OCI-LY1 (cell line): Measurements from ENCODE around the gene MRPS18C.
"Not testable (repeated sequence)": the region's sequence is repeated elsewhere in the genome, so short reads cannot be mapped to it uniquely, and the experiment has no call there.

Source experiments
- H2AFZ ChIP-seq: fragments of 200-600 bp; sonication (generic), shearing (Covaris generic); 2 replicates; pipeline ENCODE4 v1.6.0; 2014; ENCODE audit warnings: antibody characterized with exemption, mild to moderate bottlenecking, low read length
- H3F3A ChIP-seq: fragments of 200-600 bp; sonication (generic), shearing (Covaris generic); 2 replicates; pipeline ENCODE4 v1.6.0; 2014; ENCODE audit warnings: mild to moderate bottlenecking, antibody characterized with exemption, low read length, moderate library complexity; ENCODE audit not compliant: insufficient read depth
- H3K27ac ChIP-seq: fragments of 200-600 bp; sonication (generic); 2 replicates; pipeline ENCODE4 v1.5.1; 2014; ENCODE audit warnings: low read length, mixed run types, mild to moderate bottlenecking, low read depth; ENCODE audit not compliant: poor library complexity, severe bottlenecking
- H3K27me3 ChIP-seq: fragments of 200-600 bp; sonication (generic); 2 replicates; pipeline ENCODE4 v1.6.0; 2014; ENCODE audit warnings: antibody characterized with exemption, mild to moderate bottlenecking, low read length, moderate library complexity; ENCODE audit not compliant: insufficient read depth
- H3K36me3 ChIP-seq: fragments of 200-600 bp; sonication (generic); 2 replicates; pipeline ENCODE4 v1.6.1; 2014; ENCODE audit warnings: mild to moderate bottlenecking, antibody characterized with exemption, low read length, moderate library complexity, mixed read lengths; ENCODE audit not compliant: insufficient read depth
- H3K4me1 ChIP-seq: fragments of 200-600 bp; sonication (generic); 2 replicates; pipeline ENCODE4 v1.5.1; 2014; ENCODE audit warnings: mild to moderate bottlenecking, low read length, moderate library complexity; ENCODE audit not compliant: insufficient read depth, severe bottlenecking
- H3K4me2 ChIP-seq: fragments of 200-600 bp; sonication (generic), shearing (Covaris generic); 2 replicates; pipeline ENCODE4 v1.6.1; 2014; ENCODE audit warnings: low read length
- H3K4me3 ChIP-seq: fragments of 200-600 bp; sonication (generic); 2 replicates; pipeline ENCODE4 v1.5.1; 2014; ENCODE audit warnings: low read length, low read depth, mild to moderate bottlenecking, mixed read lengths; ENCODE audit not compliant: poor library complexity, severe bottlenecking
- H3K79me2 ChIP-seq: fragments of 200-600 bp; shearing (Covaris generic); 2 replicates; pipeline ENCODE4 v1.6.1; 2016; ENCODE audit warnings: mixed run types, low read length, mixed read lengths; ENCODE audit not compliant: insufficient read depth
- H3K9ac ChIP-seq: fragments of 200-600 bp; sonication (generic), shearing (Covaris generic); 2 replicates; pipeline ENCODE4 v1.6.1; 2014; ENCODE audit warnings: mild to moderate bottlenecking, low read length, mixed read lengths
- H3K9me2 ChIP-seq: fragments of 200-600 bp; sonication (generic), shearing (Covaris generic); 2 replicates; pipeline ENCODE4 v1.6.1; 2014; ENCODE audit warnings: low read depth, mild to moderate bottlenecking, low read length, mixed read lengths
- H3K9me3 ChIP-seq: fragments of 200-600 bp; shearing (Covaris generic); 2 replicates; pipeline ENCODE4 v1.6.1; 2014; ENCODE audit warnings: low read length, mixed read lengths
- H4K20me1 ChIP-seq: fragments of 200-600 bp; sonication (generic), shearing (Covaris generic); 2 replicates; pipeline ENCODE4 v1.6.0; 2016; ENCODE audit warnings: mild to moderate bottlenecking, low read length; ENCODE audit not compliant: insufficient read depth
- EZH2 ChIP-seq: fragments of 200-600 bp; sonication (generic), shearing (Covaris generic); IDR thresholded peaks from 2 replicates; pipeline ENCODE4 v1.8.0; 2017; ENCODE audit warnings: borderline replicate concordance, mixed run types, mild to moderate bottlenecking, antibody characterized with exemption, low read length, moderate library complexity, mixed read lengths
- TF ChIP-seq, protein P1 (sequence below): fragments of 200-600 bp; sonication (generic), shearing (Covaris generic); IDR thresholded peaks from 2 replicates; pipeline ENCODE4 v1.5.1; 2017; ENCODE audit warnings: mild to moderate bottlenecking, antibody characterized with exemption, low read length, moderate library complexity, mixed read lengths

Gene MRPS18C

DNA sequence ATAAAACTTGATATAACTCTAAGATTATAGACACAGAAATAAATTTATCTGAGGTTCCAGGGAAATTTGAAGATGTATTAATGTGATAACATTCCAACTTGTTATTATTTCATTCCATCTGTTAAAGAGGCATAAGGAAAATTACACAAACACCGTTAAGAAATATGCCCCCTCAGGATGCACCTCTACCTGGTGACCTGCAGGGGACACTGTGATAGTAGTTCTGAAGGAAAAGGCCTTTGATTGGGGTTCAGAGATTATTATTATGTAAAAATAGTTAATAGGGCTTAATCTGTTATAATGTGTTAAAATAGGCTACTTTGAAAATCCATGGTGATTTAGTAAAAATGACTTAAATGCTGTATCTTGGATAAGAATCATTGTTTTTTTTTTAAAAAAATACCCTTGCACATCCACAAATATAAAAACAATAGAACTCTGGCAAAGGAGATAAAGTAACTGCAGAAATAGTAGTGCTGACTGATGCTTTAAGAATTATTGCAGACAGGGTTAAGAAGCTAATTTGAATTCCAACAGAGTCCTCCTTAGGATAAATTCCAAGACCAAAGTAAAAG is 35.1 kb downstream of the MRPS18C start:
- Histone ChIP-seq H3K9me2 (no peaks in the 10 kb centered on the region), H3K79me2 (no peaks in the 10 kb centered on the region), H3K9me3 (no peaks in the 10 kb centered on the region), H2AFZ (no peak overlapping the region), H3K4me1 (no peaks in the 10 kb centered on the region), H3K27ac (no peak overlapping the region), H4K20me1 (no peaks in the 10 kb centered on the region), H3K9ac (no peak overlapping the region), H3K27me3 (no peaks in the 10 kb centered on the region), H3K4me3 (no peak overlapping the region), H3K4me2 (no peak overlapping the region), H3K36me3 (no peaks in the 10 kb centered on the region), H3F3A (0 out of 2 replicates have a peak, but pooled peaks cover 3% of the 10 kb centered on the region)
- no peak for TF ChIP-seq EZH2
- TF ChIP-seq, protein P1, sequence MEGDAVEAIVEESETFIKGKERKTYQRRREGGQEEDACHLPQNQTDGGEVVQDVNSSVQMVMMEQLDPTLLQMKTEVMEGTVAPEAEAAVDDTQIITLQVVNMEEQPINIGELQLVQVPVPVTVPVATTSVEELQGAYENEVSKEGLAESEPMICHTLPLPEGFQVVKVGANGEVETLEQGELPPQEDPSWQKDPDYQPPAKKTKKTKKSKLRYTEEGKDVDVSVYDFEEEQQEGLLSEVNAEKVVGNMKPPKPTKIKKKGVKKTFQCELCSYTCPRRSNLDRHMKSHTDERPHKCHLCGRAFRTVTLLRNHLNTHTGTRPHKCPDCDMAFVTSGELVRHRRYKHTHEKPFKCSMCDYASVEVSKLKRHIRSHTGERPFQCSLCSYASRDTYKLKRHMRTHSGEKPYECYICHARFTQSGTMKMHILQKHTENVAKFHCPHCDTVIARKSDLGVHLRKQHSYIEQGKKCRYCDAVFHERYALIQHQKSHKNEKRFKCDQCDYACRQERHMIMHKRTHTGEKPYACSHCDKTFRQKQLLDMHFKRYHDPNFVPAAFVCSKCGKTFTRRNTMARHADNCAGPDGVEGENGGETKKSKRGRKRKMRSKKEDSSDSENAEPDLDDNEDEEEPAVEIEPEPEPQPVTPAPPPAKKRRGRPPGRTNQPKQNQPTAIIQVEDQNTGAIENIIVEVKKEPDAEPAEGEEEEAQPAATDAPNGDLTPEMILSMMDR: peak; percentile 92

DNA sequence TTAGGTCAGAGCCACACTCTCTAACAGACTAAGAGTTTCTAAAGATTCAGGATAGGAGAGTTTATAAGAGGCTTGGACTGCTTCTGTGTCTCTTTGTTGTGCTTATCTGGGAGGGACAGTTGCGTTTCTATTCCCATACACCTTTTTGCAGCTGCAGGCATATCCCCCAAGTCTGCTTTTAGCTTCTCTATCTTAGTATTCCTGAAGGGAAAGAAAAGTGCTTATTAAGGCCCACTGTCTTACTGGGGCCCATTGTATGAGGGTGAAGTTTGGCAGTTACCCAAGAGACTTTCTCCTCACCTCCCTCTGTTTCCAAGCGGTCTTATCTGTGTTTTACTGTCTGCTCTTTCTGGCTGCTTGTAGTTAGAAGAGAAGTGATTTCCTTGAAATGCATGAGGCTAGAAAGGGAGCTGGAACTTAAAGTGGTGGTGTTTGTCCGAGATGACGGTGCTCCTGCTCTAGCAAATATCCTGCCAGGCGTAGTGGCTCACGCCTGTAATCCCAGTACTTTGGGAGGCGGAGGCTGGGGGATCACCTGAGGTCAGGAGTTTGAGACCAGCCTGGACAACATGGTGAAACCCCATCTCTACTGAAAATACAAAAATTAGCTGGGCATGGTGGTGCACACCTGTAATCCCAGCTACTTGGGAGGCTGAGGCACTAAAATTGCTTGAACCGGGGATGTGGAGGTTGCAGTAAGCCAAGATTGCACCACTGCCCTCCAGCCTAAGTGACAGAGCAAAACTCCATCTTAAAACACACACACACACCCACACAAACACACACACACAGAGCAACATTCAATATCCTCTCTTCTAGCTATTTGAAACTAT is 40.4 kb downstream of the MRPS18C start:
- H3K27me3 ChIP-seq, H3K79me2 ChIP-seq, H3K9me2 ChIP-seq, H3K4me3 ChIP-seq, H3K4me1 ChIP-seq, H3K9me3 ChIP-seq, H4K20me1 ChIP-seq, H3K4me2 ChIP-seq, H3F3A ChIP-seq, H2AFZ ChIP-seq, H3K36me3 ChIP-seq, H3K9ac ChIP-seq, H3K27ac ChIP-seq: not testable (repeated sequence)

DNA sequence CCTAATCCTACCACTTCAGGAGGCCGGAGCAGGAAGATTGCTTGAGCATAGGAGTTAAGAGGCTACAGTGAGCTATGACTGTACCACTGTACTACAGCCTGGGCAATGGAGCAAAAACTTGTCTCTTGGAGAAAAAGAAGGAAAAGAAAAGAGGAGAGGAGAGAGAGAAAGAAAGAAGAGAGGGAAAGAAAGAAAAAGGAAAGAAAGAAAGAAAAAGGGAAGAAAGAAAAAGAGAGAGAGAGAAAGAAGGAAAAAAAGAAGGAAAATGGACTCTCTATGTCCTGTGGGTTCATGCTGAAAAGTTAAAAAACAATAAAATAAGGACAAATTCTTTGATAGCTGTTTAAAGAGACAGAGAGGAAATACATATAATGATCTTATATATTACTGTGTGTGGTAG is 42.3 kb downstream of the MRPS18C start:
- Histone ChIP-seq H3K9me2 (no peaks in the 10 kb centered on the region), H3K27me3 (no peaks in the 10 kb centered on the region)

DNA sequence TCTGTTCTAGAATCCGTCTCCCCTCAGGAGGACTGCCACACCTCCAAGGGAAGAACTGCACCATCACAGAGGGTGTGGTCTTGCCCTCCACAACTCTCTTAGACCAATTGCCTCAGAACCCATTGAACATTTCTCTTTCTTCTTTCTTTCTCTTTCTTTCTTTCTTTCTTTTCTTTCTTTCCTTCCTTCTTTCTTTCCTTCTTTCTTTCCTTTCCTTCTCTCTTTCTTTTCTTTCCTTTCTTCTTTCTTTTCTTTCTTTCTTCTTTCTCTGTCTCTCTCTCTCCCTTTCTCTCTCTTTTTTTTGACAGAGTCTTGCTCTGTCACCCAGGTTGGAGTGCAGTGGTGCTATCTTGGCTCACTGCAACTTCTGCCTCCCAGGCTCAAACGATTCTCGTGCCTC is 45.8 kb downstream of the MRPS18C start:
- H3K36me3 ChIP-seq, H3F3A ChIP-seq, H3K79me2 ChIP-seq, H3K9ac ChIP-seq, H3K9me3 ChIP-seq, H3K4me1 ChIP-seq, H3K27me3 ChIP-seq, H3K4me3 ChIP-seq, H2AFZ ChIP-seq, H4K20me1 ChIP-seq, H3K4me2 ChIP-seq, H3K27ac ChIP-seq, H3K9me2 ChIP-seq: not testable (repeated sequence)

More for the DNA sequence above, 42.3 kb downstream of the MRPS18C start:
- H2AFZ ChIP-seq: no peak overlapping the region
- H3K36me3 ChIP-seq: no peaks in the 10 kb centered on the region
- no peaks in the 10 kb centered on the region for H4K20me1 ChIP-seq
- H3K4me3 ChIP-seq: no peak overlapping the region
- no peak overlapping the region for H3K27ac ChIP-seq
- H3K9ac ChIP-seq: no peak overlapping the region
- no peaks in the 10 kb centered on the region for H3F3A ChIP-seq
- H3K79me2 ChIP-seq: no peaks in the 10 kb centered on the region
- no peak overlapping the region for H3K4me2 ChIP-seq
- no peaks in the 10 kb centered on the region for H3K4me1 ChIP-seq
- no peak for TF ChIP-seq EZH2
- TF ChIP-seq, protein P1: no peak
- no peaks in the 10 kb centered on the region for H3K9me3 ChIP-seq
